Loucy (cell line): ENCODE data around the gene PYGB.

Source experiments
- H2AFZ ChIP-seq: fragments of 200-600 bp; sonication (generic); 2 replicates; pipeline ENCODE4 v1.6.0; 2016; ENCODE audit warnings: antibody characterized with exemption, mild to moderate bottlenecking, low read length, moderate library complexity
- H3F3A ChIP-seq: fragments of 200-600 bp; 2 replicates; pipeline ENCODE4 v1.6.0; 2016; ENCODE audit warnings: antibody characterized with exemption, low read depth, mild to moderate bottlenecking
- H3K27me3 ChIP-seq: fragments of 200-600 bp; sonication (generic); 2 replicates; pipeline ENCODE4 v1.6.1; 2014; ENCODE audit warnings: low read length, mild to moderate bottlenecking; ENCODE audit not compliant: insufficient read depth, poor library complexity, severe bottlenecking
- H3K36me3 ChIP-seq: fragments of 200-600 bp; sonication (generic); 2 replicates; pipeline ENCODE4 v1.6.1; 2016; ENCODE audit warnings: low read length; ENCODE audit not compliant: insufficient read depth
- H3K4me1 ChIP-seq: fragments of 200-600 bp; sonication (generic); 2 replicates; pipeline ENCODE4 v1.5.1; 2014; ENCODE audit warnings: low read length, mild to moderate bottlenecking; ENCODE audit not compliant: insufficient read depth, poor library complexity, severe bottlenecking
- H3K4me2 ChIP-seq: fragments of 200-600 bp; sonication (generic); 2 replicates; pipeline ENCODE4 v1.6.0; 2014; ENCODE audit warnings: antibody characterized with exemption, low read length, low read depth, mild to moderate bottlenecking; ENCODE audit not compliant: poor library complexity, severe bottlenecking
- H3K4me3 ChIP-seq: fragments of 200-600 bp; sonication (generic); 2 replicates; pipeline ENCODE4 v1.5.1; 2014; ENCODE audit warnings: low read length, mild to moderate bottlenecking, mixed read lengths; ENCODE audit not compliant: poor library complexity, severe bottlenecking
- H3K79me2 ChIP-seq: fragments of 200-600 bp; sonication (generic); 2 replicates; pipeline ENCODE4 v1.6.1; 2014; ENCODE audit warnings: low read length; ENCODE audit not compliant: insufficient read depth
- H3K9ac ChIP-seq: fragments of 200-600 bp; sonication (generic); 2 replicates; pipeline ENCODE4 v1.6.0; 2014; ENCODE audit warnings: mild to moderate bottlenecking, low read depth, low read length, moderate library complexity; ENCODE audit not compliant: poor library complexity, severe bottlenecking
- H3K9me2 ChIP-seq: fragments of 200-600 bp; sonication (generic); replicated peaks from 2 replicates; pipeline ENCODE4 v1.6.1; 2016; ENCODE audit warnings: low read depth, low read length, mixed read lengths
- H3K9me3 ChIP-seq: fragments of 200-600 bp; sonication (generic); 2 replicates; pipeline ENCODE4 v1.6.1; 2014; ENCODE audit warnings: mild to moderate bottlenecking, antibody characterized with exemption, low read length, low read depth; ENCODE audit not compliant: insufficient read depth
- H4K20me1 ChIP-seq: fragments of 200-600 bp; sonication (generic); 2 replicates; pipeline ENCODE4 v1.6.0; 2014; ENCODE audit warnings: antibody characterized with exemption, low read length, mild to moderate bottlenecking; ENCODE audit not compliant: insufficient read depth, poor library complexity, severe bottlenecking
- CTCF ChIP-seq: fragments of 200-600 bp; sonication (generic); conservative IDR thresholded peaks from 2 replicates; pipeline ENCODE4 v1.5.1; 2014; ENCODE audit warnings: mild to moderate bottlenecking, antibody characterized with exemption, low read length
- EZH2phosphoT487 ChIP-seq: fragments of 200-600 bp; IDR thresholded peaks from 2 replicates; pipeline ENCODE4 v1.6.1; 2018; ENCODE audit warnings: antibody characterized with exemption, mild to moderate bottlenecking, moderate library complexity, borderline replicate concordance

Gene PYGB

GRCh38 chr20:25323496-25324246, 75.8 kb downstream of the PYGB start:
- H3K4me3 ChIP-seq = no peak overlapping the region
- H3K4me1 ChIP-seq = peaks cover 8% of the 10 kb centered on the region
- no peak overlapping the region for H3K9ac ChIP-seq
- no peak for TF ChIP-seq CTCF
- no peak for TF ChIP-seq EZH2phosphoT487
- no peaks in the 10 kb centered on the region for H3K9me3 ChIP-seq
- no peaks in the 10 kb centered on the region for H3K9me2 ChIP-seq
- no peak overlapping the region for H3K4me2 ChIP-seq
- H3K79me2 ChIP-seq = peaks cover 18% of the 10 kb centered on the region; the same call in 1 of the 2 replicates
- H3K36me3 ChIP-seq = peaks cover 26% of the 10 kb centered on the region; the same call in 1 of the 2 replicates
- H3F3A ChIP-seq = no peaks in the 10 kb centered on the region
- H3K27me3 ChIP-seq = no peaks in the 10 kb centered on the region
- no peak overlapping the region for H2AFZ ChIP-seq
- no peaks in the 10 kb centered on the region for H4K20me1 ChIP-seq

GRCh38 chr20:25324412-25324811, 76.5 kb downstream of the PYGB start:
- H4K20me1 ChIP-seq = no peaks in the 10 kb centered on the region
- TF ChIP-seq EZH2phosphoT487 = no peak
- no peaks in the 10 kb centered on the region for H3K9me2 ChIP-seq
- H3K9ac ChIP-seq = no peak overlapping the region
- H3F3A ChIP-seq = no peaks in the 10 kb centered on the region
- H3K27me3 ChIP-seq = no peaks in the 10 kb centered on the region
- no peak overlapping the region for H2AFZ ChIP-seq
- peaks cover 25% of the 10 kb centered on the region for H3K79me2 ChIP-seq
- no peak overlapping the region for H3K4me3 ChIP-seq
- H3K9me3 ChIP-seq = no peaks in the 10 kb centered on the region
- peaks cover 26% of the 10 kb centered on the region; the same call in 1 of the 2 replicates for H3K36me3 ChIP-seq
- no peak overlapping the region for H3K4me2 ChIP-seq
- peaks cover 8% of the 10 kb centered on the region for H3K4me1 ChIP-seq

- no peaks in the 10 kb centered on the region for H3K9me2 ChIP-seq
- H3K36me3 ChIP-seq = peaks cover 19% of the 10 kb centered on the region; the same call in 1 of the 2 replicates
- no peak overlapping the region for H3K4me3 ChIP-seq
- no peaks in the 10 kb centered on the region for H3K9me3 ChIP-seq
- H3K4me2 ChIP-seq = no peak overlapping the region
- H3K9ac ChIP-seq = no peak overlapping the region
- no peak for TF ChIP-seq CTCF
- TF ChIP-seq EZH2phosphoT487 = no peak
- H2AFZ ChIP-seq = no peak overlapping the region
- H3K4me1 ChIP-seq = peaks cover 8% of the 10 kb centered on the region
- no peaks in the 10 kb centered on the region for H3F3A ChIP-seq
- no peaks in the 10 kb centered on the region for H4K20me1 ChIP-seq
- peaks cover 28% of the 10 kb centered on the region for H3K79me2 ChIP-seq
- H3K27me3 ChIP-seq = no peaks in the 10 kb centered on the region
These were observed 77.2 kb downstream of the PYGB start for GRCh38 chr20:25325073-25325472.
